Islet of Langerhans (tissue), 1 donor: ENCODE data around the gene MKX.

ENCODE experiments used
- FAIRE-seq: peaks from one replicate; lab custom pipeline; 2011; peaks lifted over from hg19 to GRCh38; lab: Jason Lieb, UNC

Gene MKX

DNA sequence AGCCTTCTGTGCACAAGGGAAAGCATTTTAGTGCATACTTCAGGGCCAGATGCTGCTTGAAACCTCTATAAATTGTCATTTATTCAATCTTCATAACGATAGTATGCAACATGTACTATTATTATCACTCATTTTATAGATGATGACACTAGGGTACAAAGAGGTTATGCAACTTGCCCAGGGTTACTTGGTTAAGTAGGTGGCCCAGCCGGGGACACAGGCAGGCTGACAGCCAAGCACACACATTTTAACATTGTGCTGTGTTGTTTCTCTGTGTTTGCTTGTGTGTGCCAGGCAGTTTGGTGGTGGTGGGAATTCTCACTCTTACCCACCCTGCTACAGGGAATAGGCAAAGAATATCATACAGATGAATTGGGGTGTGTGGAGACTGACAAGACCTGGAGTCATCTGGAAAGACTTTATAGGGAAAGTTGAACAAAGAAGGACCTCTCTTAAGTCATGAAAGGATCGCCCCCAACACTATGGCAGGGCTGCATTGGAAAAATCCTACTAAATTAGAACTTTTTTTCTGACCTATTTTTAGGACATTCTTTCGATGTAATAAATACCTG is 98.9 kb downstream of the MKX start:
- no peak for FAIRE-seq

DNA sequence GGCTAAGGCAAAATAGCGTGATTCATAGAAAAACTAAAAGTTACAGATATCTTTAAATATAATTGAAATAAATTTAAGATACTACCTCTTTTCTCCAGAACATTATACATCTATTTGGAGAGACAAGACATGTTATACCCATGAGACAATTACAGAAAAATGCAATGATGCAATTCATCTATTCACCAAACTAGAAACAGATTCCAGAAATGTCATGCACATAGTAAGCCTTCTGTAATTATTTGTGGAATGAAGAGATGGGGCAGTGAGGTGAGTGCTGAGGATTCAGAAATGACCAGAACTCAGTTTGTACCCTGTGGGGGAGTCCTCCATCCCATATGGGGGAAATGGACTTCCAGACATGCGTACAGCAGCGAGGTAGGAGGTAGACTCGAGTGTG is 99.4 kb downstream of the MKX start:
- no peak for FAIRE-seq

- FAIRE-seq = no peak
Measured at GRCh38 chr10:27644307-27644939, 101.2 kb downstream of the MKX start.

GRCh38 chr10:27643301-27643700 is 102.3 kb downstream of the MKX start:
- no peak for FAIRE-seq

- FAIRE-seq = no peak
Measured at GRCh38 chr10:27642023-27642589, 103.5 kb downstream of the MKX start.

DNA sequence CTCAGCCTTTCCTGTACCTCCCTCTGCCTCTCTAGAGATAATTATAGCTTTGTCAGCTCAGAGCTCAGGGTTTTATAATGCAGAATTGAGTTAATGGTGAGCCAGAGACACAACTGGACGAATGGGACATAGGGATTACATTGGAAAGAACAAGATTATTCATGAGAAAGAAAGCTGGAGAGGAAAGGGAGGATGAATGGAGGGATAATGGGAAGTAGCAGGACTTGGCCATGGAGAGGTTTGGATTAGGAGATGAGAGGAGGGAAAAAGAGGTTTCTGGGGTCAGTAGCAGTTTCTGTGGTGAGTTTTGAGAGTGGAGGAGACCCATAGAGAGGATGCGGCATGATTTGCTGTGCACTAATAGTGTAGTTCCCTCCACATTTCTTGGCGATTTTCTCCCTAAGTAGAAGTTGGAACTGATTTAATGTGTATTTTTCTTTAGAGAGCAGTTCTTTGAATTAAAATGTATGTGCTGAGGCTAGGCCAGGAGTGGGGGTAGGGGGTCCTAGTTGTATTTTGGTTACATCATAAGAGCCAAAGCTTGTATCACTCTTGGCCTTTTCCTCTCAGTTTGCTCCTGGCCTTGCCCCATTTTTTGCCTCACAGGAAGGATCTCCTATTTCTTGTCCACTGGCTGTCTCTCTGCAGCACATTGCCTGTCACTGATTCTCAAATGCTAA is 107.4 kb downstream of the MKX start:
- no peak for FAIRE-seq

GRCh38 chr10:27637601-27638000 is 108.0 kb downstream of the MKX start:
- FAIRE-seq = no peak

GRCh38 chr10:27636816-27637215 is 108.8 kb downstream of the MKX start:
- FAIRE-seq = no peak

DNA sequence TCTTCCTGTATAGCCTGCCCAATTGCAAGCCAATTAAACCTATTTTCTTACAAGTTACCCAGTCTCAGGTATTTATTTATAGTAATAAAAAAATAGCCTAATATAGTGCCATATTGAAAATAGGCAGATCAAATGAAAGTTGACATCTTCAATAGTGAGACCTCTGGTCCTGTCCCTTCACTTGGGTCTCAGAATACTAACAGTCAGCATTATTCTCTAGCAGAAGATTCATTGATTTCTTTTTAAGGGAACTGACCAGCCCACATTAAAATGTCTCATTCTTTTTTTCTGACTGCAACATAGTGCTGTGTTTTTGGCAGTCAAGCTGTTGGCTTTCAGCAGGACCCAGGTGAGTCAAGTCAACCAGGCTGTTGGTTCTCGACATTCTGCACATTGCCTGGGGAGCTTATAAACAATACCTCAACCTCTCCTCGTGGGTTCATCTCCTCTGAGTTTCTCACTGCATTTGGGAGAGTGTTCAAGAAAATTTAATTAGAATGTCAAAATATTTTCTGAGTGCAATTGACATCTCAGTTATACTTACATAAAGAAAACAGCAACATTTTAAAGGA is 109.8 kb downstream of the MKX start:
- no peak for FAIRE-seq

GRCh38 chr10:27635290-27635689 is 110.3 kb downstream of the MKX start:
- no peak for FAIRE-seq

DNA sequence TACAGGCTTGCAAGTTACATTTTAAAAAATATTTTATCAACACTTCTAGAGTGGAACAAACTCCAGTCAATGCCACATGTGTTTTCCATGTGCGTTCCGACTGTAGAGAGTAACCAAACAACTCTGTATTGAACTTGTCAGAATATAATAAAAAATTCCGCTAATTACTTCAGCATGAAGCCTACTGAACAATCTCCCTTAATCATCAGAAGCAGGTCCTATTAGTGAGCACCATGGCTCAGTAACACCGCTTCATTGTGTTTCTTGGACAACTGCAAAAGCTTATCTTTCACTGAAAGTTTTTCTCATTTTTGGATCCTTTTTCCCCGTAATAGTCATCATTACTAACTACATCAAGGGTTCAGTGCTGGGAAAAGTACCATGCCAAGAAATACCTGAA is 117.0 kb downstream of the MKX start:
- FAIRE-seq = no peak

DNA sequence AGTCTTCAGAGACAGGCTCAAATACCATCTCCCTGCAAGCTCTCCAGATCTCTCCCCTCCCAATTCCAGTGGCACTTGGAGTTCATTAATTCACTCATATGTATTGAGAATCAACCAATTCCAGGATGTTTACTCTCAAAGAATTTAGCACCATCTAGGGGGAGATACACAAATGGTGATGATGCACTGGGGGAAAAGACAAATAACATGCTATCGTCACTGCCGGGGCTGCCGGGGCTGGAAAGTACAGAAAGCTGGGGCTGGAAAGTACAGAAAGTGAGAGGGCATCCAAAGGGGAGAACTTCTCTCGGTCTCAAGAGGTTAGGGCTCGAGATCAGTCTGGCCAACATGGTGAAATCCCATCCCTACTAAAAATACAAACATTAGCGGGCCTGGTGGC is 118.7 kb downstream of the MKX start:
- no peak for FAIRE-seq

DNA sequence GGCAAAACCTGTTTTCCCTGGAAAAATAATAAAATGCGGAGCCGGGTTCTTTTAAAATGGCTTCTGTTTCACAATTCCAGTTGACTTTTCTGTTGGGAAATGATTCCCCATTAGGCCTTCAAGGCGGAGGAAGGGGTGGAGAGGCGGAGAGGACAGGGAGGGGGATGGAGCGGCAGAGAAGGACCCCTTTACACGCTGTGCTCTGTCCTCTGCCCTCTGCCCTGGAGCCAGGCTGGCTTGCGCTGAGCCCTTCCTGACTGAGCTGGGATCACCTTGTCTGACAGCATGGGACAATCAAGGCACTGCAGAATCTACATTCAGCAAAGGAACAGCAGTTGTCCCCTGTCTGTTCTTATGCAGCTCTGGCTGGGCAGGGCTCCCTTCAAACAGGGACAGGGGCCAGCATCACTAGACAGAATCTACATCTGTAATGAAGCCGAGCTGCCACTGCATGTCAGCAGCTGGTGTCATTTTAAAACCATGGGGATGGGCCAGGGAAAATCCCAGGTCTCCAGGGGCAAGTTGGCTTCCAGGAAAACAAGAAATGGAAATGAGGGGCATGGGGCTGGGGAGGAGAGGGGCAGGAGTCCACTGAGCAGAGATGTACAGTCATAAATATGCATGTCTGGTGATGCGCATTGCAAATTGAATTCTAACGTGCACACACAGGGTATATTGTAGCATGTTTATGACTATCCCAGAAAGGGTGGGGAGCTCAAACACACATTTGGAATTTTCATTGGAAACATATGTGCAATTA is 120.0 kb downstream of the MKX start:
- FAIRE-seq = no peak

DNA sequence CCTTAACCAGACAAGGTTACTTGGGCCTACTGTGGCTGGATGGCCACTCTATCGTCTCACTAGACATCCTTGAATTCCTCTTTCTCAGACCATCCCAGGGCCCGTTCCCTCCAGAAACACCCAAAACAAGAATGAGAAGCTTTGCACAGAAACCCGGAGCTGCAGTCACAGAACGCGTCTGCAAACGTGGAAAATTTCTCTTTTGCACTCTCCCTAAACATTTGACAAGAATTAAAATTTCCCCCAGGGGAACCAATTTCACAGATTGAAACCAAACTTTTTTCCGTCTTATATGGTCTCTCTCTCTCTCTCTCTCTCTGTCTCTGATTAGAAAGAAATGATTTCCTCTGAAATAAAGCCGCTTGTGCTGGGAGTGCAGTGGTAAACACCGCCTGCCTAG is 120.7 kb downstream of the MKX start:
- no peak for FAIRE-seq
